MCF 10A (cell line): ENCODE measurements around the gene GJE1. TPM values are rescaled to one million over a fixed set of nuclear protein-coding genes. Genes with fewer than 3 reads are reported as not detected.
"Not testable (repeated sequence)": the region's sequence is repeated elsewhere in the genome, so short reads cannot be mapped to it uniquely, and the experiment has no call there.

Source experiments
- Bru-seq: library from RNA; stranded (reverse); fragments of 400-500 nt; gene quantifications from one replicate; lab custom pipeline; 2021; lab: Mats Ljungman, UMichigan
- BruChase-seq, 2 experiments: library from RNA; stranded (reverse); fragments of 400-500 nt; gene quantifications; one replicate each; lab custom pipeline; 2021; lab: Mats Ljungman, UMichigan
- BruUV-seq: library from RNA; stranded (reverse); fragments of 400-500 nt; replicated peaks from 2 replicates; lab custom pipeline; 2021; lab: Mats Ljungman, UMichigan
- CTCF ChIA-PET: fragments of 300-600 bp; sonication (Branson Sonifier 250); formaldehyde crosslinking; extraction: SDS; loops from one replicate; lab custom pipeline; 2021; ENCODE audit warnings: antibody characterized with exemption, inconsistent platforms; lab: Yijun Ruan, JAX
- POLR2A ChIA-PET: fragments of 300-600, 350-650 bp; sonication (Branson Sonifier 250); formaldehyde crosslinking; extraction: SDS; loops from one replicate; lab custom pipeline; 2020; ENCODE audit warnings: antibody characterized with exemption, inconsistent platforms; lab: Yijun Ruan, JAX
- DNase-seq: peaks from one replicate; pipeline ENCODE4 v3.0.0-alpha.2; 2018; ENCODE audit not compliant: unreplicated experiment
- H3K27ac Mint-ChIP-seq: one replicate; pipeline ENCODE4 v1.8.0; 2022; ENCODE audit warnings: mild to moderate bottlenecking, low read depth, mixed read lengths; ENCODE audit not compliant: unreplicated experiment
- H3K27me3 Mint-ChIP-seq: one replicate; pipeline ENCODE4 v1.8.0; 2022; ENCODE audit warnings: mixed read lengths; ENCODE audit not compliant: insufficient read depth, unreplicated experiment
- H3K36me3 Mint-ChIP-seq: one replicate; pipeline ENCODE4 v1.8.0; 2022; ENCODE audit warnings: mild to moderate bottlenecking, moderate library complexity, mixed read lengths; ENCODE audit not compliant: insufficient read depth, unreplicated experiment
- H3K4me1 Mint-ChIP-seq: one replicate; pipeline ENCODE4 v1.8.0; 2022; ENCODE audit warnings: mixed read lengths; ENCODE audit not compliant: insufficient read depth, unreplicated experiment
- H3K4me3 Mint-ChIP-seq: one replicate; pipeline ENCODE4 v1.8.0; 2022; ENCODE audit warnings: mild to moderate bottlenecking, moderate library complexity, mixed read lengths; ENCODE audit not compliant: unreplicated experiment
- H3K9me3 Mint-ChIP-seq: one replicate; pipeline ENCODE4 v1.8.0; 2022; ENCODE audit warnings: mixed read lengths; ENCODE audit not compliant: unreplicated experiment
- intact Hi-C: fragments of 100-400 bp; cut with micrococcal nuclease; formaldehyde crosslinking; loops from 2 replicates; pipeline ENCODE4 v1.14.1; 2022
- long read RNA-seq: library from polyadenylated mRNA; stranded (forward); transcript quantifications from one replicate; pipeline ENCODE4 v2.0.0, GENCODE V29; 2022
- total RNA-seq: library from RNA; stranded (reverse); gene quantifications from 2 replicates; pipeline ENCODE4 v1.2.3, GENCODE V29; 2022
- TF ChIP-seq, protein P1 (sequence below): fragments of 200-600 bp; IDR thresholded peaks from one replicate; pipeline ENCODE4 v1.8.0; 2022; ENCODE audit warnings: antibody characterized with exemption, mild to moderate bottlenecking; ENCODE audit not compliant: unreplicated experiment

The GJE1 gene, protein sequence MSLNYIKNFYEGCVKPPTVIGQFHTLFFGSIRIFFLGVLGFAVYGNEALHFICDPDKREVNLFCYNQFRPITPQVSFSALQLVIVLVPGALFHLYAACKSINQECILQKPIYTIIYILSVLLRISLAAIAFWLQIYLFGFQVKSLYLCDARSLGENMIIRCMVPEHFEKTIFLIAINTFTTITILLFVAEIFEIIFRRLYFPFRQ
- total RNA-seq (not detected in 2 replicates), Bru-seq, nascent RNA (not detected), BruChase-seq, experiment 1, labeled RNA remaining after a 6-hour chase (not detected), BruChase-seq, experiment 2, labeled RNA remaining after a 2-hour chase (not detected)
- long read RNA-seq = 0 reads

DNA sequence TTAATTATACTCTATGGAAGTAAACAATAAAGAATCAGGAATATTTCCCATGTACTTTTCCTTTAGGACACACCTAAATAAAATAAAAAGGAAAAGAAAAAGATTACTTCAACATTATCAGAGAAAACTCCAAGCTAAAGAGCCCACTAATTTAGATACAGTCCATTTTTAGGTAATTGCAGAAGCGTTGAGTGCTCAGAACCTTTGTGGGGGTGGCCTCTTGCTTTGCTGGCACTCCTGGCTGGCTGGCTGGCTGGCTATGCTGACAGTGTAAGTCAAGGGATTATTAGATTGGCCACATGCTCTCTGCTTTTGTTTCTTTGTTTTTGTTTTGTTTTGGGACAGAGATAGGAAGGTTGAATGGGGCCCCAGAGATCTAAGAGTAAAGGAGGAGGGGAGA lies at the start of gene GJE1:
TSS of gene GJE1 (plus strand) at position 301 of the 400 bp plus-strand sequence. CDS start 234 bp downstream, outside the sequence.
- Mint-ChIP-seq H3K36me3 (no peaks in the 10 kb centered on the region), H3K27me3 (peaks cover 15% of the 10 kb centered on the region), H3K4me1 (no peaks in the 10 kb centered on the region), H3K9me3 (no peaks in the 10 kb centered on the region), H3K27ac (no peak within 1 kb of the TSS), H3K4me3 (no peak within 1 kb of the TSS)
- DNase-seq = no peak
- no TSS peak for BruUV-seq
- CTCF ChIA-PET = interaction anchor here (0.6 kb wide), 2 partner anchors 12 to 23 kb away, joined by 3 read pairs; no protein-coding TSS in a partner anchor
- POLR2A ChIA-PET = no interaction called here
- intact Hi-C loops = no loop called here
- TF ChIP-seq, protein P1, sequence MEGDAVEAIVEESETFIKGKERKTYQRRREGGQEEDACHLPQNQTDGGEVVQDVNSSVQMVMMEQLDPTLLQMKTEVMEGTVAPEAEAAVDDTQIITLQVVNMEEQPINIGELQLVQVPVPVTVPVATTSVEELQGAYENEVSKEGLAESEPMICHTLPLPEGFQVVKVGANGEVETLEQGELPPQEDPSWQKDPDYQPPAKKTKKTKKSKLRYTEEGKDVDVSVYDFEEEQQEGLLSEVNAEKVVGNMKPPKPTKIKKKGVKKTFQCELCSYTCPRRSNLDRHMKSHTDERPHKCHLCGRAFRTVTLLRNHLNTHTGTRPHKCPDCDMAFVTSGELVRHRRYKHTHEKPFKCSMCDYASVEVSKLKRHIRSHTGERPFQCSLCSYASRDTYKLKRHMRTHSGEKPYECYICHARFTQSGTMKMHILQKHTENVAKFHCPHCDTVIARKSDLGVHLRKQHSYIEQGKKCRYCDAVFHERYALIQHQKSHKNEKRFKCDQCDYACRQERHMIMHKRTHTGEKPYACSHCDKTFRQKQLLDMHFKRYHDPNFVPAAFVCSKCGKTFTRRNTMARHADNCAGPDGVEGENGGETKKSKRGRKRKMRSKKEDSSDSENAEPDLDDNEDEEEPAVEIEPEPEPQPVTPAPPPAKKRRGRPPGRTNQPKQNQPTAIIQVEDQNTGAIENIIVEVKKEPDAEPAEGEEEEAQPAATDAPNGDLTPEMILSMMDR = no peak

DNA sequence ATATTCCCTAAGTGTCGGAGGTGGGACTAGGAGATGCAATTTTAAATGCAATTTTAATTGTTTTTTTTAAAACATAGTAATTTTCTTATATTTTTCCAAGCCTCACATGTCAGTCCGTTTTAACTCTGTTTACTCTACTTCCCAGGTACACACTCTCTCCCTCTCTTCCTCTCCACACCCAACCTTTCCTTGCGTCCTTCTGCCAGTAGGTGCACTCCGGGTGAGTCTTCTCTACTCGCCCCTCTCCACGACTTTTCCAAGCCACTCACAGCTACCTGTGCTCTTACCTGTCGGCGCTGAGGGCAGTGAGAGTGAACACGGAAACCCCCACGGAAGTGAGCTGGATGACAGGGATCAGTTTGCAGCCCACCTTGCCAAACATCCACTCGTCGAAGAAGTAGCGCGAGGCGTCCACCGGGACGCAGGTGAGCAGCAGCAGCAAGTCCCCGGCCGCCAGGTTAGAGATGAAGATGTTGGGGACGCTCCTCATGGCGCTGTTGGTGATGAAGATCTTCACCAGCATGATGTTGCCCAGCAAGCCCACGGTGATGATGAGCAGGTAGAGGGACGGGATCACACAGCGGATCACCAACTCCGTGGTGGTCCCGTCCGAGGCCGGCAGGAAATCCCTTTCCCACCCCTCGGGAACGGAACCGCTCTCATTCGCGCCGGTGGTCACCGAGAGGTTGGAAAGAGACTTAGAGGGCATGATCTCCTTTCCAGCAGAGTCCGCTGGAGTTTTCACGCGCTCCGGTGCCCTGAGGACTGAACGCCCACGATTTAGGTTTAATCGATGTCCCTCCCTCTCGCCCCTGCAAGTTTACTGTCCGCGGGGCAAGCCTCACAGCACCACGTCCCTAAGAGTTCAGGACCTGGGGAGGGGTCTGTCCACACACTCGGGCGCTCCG lies 44.5 kb upstream of the GJE1 start:
- Mint-ChIP-seq H3K27me3 (no peaks in the 10 kb centered on the region), H3K9me3 (no peaks in the 10 kb centered on the region), H3K36me3 (no peaks in the 10 kb centered on the region), H3K4me1 (no peaks in the 10 kb centered on the region), H3K27ac (no peak overlapping the region), H3K4me3 (no peak overlapping the region)
- TF ChIP-seq, protein P1 = no peak
- no TSS peak for BruUV-seq
- intact Hi-C loops = no loop called here
- ChIA-PET POLR2A (interaction anchor here (0.6 to 0.7 kb wide), 2 partner anchors 38 to 105 kb away, joined by 4 read pairs; no protein-coding TSS in a partner anchor), CTCF (interaction anchor here (0.8 kb wide), 1 partner anchor 23 kb away, joined by 5 read pairs; no protein-coding TSS in a partner anchor)
- DNase-seq = no peak

DNA sequence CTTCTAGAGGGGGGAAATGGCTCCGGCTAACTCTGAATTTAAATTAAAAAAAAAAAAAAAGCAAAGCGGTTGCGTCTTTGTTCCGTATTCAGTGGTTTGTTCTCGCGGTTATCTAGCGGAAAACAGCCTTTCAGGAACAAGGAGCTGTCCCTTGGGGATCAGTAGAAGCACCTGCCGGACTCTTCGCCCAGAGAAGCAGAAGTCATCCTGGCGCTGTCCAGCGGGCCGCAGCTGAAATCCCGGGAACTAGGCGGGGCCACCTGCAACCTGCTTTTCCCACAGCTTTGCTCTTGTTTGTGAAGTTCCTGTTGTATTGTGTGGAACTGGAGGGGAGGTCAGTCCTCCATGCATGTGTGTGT lies 43.9 kb upstream of the GJE1 start:
- H3K36me3 Mint-ChIP-seq = no peaks in the 10 kb centered on the region
- DNase-seq = peak; percentile 28
- intact Hi-C loops = no loop called here
- H3K9me3 Mint-ChIP-seq = no peaks in the 10 kb centered on the region
- ChIA-PET CTCF (interaction anchor here (0.8 kb wide), 1 partner anchor 22 kb away, joined by 5 read pairs; no protein-coding TSS in a partner anchor), POLR2A (interaction anchor here (0.7 kb wide), 1 partner anchor 105 kb away, joined by 4 read pairs; no protein-coding TSS in a partner anchor)
- H3K4me1 Mint-ChIP-seq = no peaks in the 10 kb centered on the region
- H3K4me3 Mint-ChIP-seq = no peak overlapping the region
- no peaks in the 10 kb centered on the region for H3K27me3 Mint-ChIP-seq
- no peak overlapping the region for H3K27ac Mint-ChIP-seq
- BruUV-seq = no TSS peak
- TF ChIP-seq, protein P1 = no peak

DNA sequence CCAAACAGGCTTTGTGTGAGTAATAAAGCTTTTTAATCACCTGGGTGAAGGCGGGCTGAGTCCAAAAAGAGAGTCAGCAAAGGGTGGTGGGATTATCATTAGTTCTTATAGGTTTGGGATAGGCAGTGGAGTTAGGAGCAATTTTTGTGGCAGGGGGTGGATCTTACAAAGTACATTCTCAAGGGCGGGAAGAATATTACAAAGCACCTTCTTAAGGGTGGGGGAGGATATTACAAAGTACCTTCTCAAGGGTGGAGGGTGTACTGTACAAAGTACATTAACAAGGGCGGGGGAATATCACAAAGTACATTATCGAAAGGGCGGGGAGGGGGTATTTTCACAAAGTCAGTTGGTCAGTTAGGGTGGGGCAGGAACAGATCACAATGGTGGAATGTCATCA lies 27.9 kb upstream of the GJE1 start:
- intact Hi-C loops, H3K4me1 Mint-ChIP-seq, H3K9me3 Mint-ChIP-seq, H3K4me3 Mint-ChIP-seq, H3K36me3 Mint-ChIP-seq, BruUV-seq, H3K27me3 Mint-ChIP-seq, DNase-seq, H3K27ac Mint-ChIP-seq: not testable (repeated sequence)
- CTCF ChIA-PET = interaction anchor here (0.7 kb wide), 1 partner anchor 115 kb away, joined by 4 read pairs; no protein-coding TSS in a partner anchor
- POLR2A ChIA-PET = interaction anchor here (0.7 kb wide), 1 partner anchor 31 kb away, joined by 4 read pairs; no protein-coding TSS in a partner anchor

DNA sequence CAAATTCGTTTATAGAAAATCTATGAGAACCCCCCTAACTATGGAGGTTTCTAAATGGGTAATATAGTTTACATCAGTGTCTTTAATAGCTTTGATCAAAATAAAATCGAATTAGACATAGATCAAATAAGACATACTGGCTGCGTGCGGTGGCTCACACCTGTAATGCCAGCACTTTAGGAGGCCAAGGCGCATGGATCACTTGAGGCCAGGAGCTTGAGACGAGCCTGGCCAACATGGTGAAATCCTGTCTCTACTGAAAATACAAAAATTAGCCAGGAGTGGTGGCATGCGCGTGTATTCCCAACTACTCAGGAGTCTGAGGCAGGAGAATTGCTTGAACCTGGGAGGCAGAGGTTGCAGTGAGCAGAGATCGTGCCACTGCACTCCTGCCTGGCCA lies 21.9 kb upstream of the GJE1 start:
- H3K36me3 Mint-ChIP-seq, intact Hi-C loops, H3K9me3 Mint-ChIP-seq, H3K4me3 Mint-ChIP-seq, H3K4me1 Mint-ChIP-seq, POLR2A ChIA-PET, H3K27ac Mint-ChIP-seq, BruUV-seq, DNase-seq: not testable (repeated sequence)
- peaks cover 12% of the 10 kb centered on the region for H3K27me3 Mint-ChIP-seq
- CTCF ChIA-PET = interaction anchor here (0.6 to 2.7 kb wide), 7 partner anchors 9 to 435 kb away, joined by 3 to 31 read pairs (median 5); no protein-coding TSS in a partner anchor
